ENCODE data around the gene BRIP1. TPM values are rescaled to one million over a fixed set of nuclear protein-coding genes. Genes with fewer than 3 reads are reported as not detected.

BRIP1 gene
- total RNA-seq, 1 experiment from 2014 or later, result 20.2 TPM

DNA sequence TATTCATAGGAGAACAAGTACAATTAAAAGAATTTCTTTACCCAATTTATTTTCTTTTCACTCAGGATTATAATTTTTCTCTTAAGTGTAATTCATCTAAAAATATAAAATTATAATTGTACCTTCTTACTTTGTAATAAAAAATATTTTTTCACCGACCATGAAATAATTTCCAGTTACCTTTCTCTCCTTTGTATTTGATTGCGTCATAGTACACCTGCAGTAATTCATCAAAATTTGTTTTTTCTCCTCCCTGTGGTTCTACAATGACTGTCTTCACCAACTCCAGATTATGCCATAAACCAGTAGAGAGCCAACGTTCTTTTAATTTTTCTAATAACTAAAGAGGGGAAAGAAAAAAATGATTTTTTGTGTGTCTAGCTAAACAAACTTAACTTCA is 119.1 kb downstream of the BRIP1 start:
- H3K23me2 ChIP-seq (ENCODE audit: insufficient read length, low read depth, low read length, poor library complexity, severe bottlenecking), result no peaks in the 10 kb centered on the region
- Mint-ChIP-seq H3K27me3 (ENCODE audit: low read depth) (no peaks in the 10 kb centered on the region), H3K27ac (0 out of 7 replicates have a peak overlapping the region, but pooled peaks of 1 of the 3 experiments have one; percentile 16), H3K36me3 (ENCODE audit: insufficient read depth in 1 of 3, low read depth in 3 of 3) (peaks cover 57 to 79% (median 63%) of the 10 kb centered on the region in 3 experiments), H3K4me1 (no peaks in the 10 kb centered on the region), H3K4me3 (no peak overlapping the region), H3K9me3 (peaks cover 24 to 28% of the 10 kb centered on the region in 2 experiments)
- H2BK5ac ChIP-seq (ENCODE audit: insufficient read length, low read length), result no peak overlapping the region
- no peak overlapping the region for H2BK120ac ChIP-seq (ENCODE audit: low read depth, low read length, poor library complexity, severe bottlenecking)
- H3K27me3 ChIP-seq (ENCODE audit: insufficient read depth, low read length), result no peaks in the 10 kb centered on the region
- H4K8ac ChIP-seq (replicated peaks; ENCODE audit: insufficient read length, low read depth, low read length), result no peak overlapping the region
- no peak overlapping the region for H3T11ph ChIP-seq (ENCODE audit: low read length)
- no peaks in the 10 kb centered on the region for H3K79me1 ChIP-seq (ENCODE audit: insufficient read depth, low read depth, low read length, poor library complexity, severe bottlenecking)
- no peak overlapping the region for H3K18ac ChIP-seq (ENCODE audit: insufficient read length, low read depth, low read length)
- no peak overlapping the region for H3K4me2 ChIP-seq (ENCODE audit: insufficient read depth, insufficient read length, low read length)
- TF ChIP-seq, protein P1, sequence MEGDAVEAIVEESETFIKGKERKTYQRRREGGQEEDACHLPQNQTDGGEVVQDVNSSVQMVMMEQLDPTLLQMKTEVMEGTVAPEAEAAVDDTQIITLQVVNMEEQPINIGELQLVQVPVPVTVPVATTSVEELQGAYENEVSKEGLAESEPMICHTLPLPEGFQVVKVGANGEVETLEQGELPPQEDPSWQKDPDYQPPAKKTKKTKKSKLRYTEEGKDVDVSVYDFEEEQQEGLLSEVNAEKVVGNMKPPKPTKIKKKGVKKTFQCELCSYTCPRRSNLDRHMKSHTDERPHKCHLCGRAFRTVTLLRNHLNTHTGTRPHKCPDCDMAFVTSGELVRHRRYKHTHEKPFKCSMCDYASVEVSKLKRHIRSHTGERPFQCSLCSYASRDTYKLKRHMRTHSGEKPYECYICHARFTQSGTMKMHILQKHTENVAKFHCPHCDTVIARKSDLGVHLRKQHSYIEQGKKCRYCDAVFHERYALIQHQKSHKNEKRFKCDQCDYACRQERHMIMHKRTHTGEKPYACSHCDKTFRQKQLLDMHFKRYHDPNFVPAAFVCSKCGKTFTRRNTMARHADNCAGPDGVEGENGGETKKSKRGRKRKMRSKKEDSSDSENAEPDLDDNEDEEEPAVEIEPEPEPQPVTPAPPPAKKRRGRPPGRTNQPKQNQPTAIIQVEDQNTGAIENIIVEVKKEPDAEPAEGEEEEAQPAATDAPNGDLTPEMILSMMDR (conservative IDR thresholded peaks at IDR 0.05), result no peak
- H4K5ac ChIP-seq (ENCODE audit: insufficient read length, low read depth, low read length), result no peak overlapping the region
- no peaks in the 10 kb centered on the region for H3K9me3 ChIP-seq (ENCODE audit: control insufficient read depth, low read depth, low read length)
- H3K14ac ChIP-seq (ENCODE audit: insufficient read depth, low read length), result no peak overlapping the region
- no peaks in the 10 kb centered on the region for H3K79me2 ChIP-seq (ENCODE audit: insufficient read depth, low read length)
- H2BK20ac ChIP-seq (ENCODE audit: low read depth, low read length, poor library complexity, severe bottlenecking), result no peak overlapping the region
- no peak for DNase-seq
- H4K91ac ChIP-seq (ENCODE audit: insufficient read length, low read depth, low read length), result no peak overlapping the region
- no peaks in the 10 kb centered on the region for H3K4me1 ChIP-seq (ENCODE audit: insufficient read depth, low read length)
- H3K27ac ChIP-seq (ENCODE audit: insufficient read length, low read depth, low read length), result no peak overlapping the region
- no CpG with 5 or more reads among the region's 3 CpGs for WGBS (ENCODE audit: extremely low coverage, insufficient read length, low lambda C conversion rate)
- H2BK15ac ChIP-seq (ENCODE audit: low read depth, low read length), result no peak overlapping the region
- H2AK5ac ChIP-seq (ENCODE audit: insufficient read length, low read length), result no peak overlapping the region
- no peak overlapping the region for H2BK12ac ChIP-seq (ENCODE audit: insufficient read length, low read depth, low read length)
- H2AFZ ChIP-seq (ENCODE audit: low read length), result no peak overlapping the region
- H3K23ac ChIP-seq (ENCODE audit: insufficient read length, low read depth, low read length), result no peak overlapping the region
- H3K9ac ChIP-seq (ENCODE audit: extremely low read depth, insufficient read length, low read length), result no peak overlapping the region
- H3K56ac ChIP-seq (ENCODE audit: insufficient read length, low read depth, low read length), result no peak overlapping the region
- H3K4ac ChIP-seq (ENCODE audit: low read depth, low read length), result no peak overlapping the region
- no peaks in the 10 kb centered on the region for H4K20me1 ChIP-seq (ENCODE audit: control insufficient read depth, insufficient read depth, insufficient read length)
